Lower lobe of right lung (tissue), 2 donors: Measurements from ENCODE around the gene ANKRD63. TPM values are rescaled to one million over a fixed set of nuclear protein-coding genes. Genes with fewer than 3 reads are reported as not detected.

Source experiments
- ATAC-seq, 2 donors: fragments of 200-7000 bp; cut with Tn5 transposase; one replicate each; pipeline ENCODE4 v1.9.1; 2020 to 2022; ENCODE audit warnings: mild to moderate bottlenecking in 2 of 2, moderate library complexity in 2 of 2
- DNase-seq: peaks from one replicate; pipeline ENCODE4 v3.0.0-alpha.2; 2020
- H3K27ac ChIP-seq: fragments of 200-600 bp; one replicate; pipeline ENCODE4 v1.8.0; 2022
- H3K27me3 ChIP-seq: fragments of 200-600 bp; one replicate; pipeline ENCODE4 v1.8.0; 2022; ENCODE audit warnings: low read depth
- H3K36me3 ChIP-seq: fragments of 200-600 bp; one replicate; pipeline ENCODE4 v1.8.0; 2022; ENCODE audit warnings: mild to moderate bottlenecking
- H3K4me1 ChIP-seq: fragments of 200-600 bp; one replicate; pipeline ENCODE4 v1.8.0; 2022
- H3K4me3 ChIP-seq: fragments of 200-600 bp; one replicate; pipeline ENCODE4 v1.8.0; 2022; ENCODE audit warnings: mild to moderate bottlenecking
- H3K9me3 ChIP-seq: fragments of 200-600 bp; one replicate; pipeline ENCODE4 v1.8.0; 2022
- CTCF ChIP-seq: fragments of 200-600 bp; IDR thresholded peaks from one replicate; pipeline ENCODE4 v1.8.0; 2022; ENCODE audit warnings: antibody characterized with exemption, mild to moderate bottlenecking
- intact Hi-C: fragments of 100-400 bp; cut with DNase I; formaldehyde crosslinking; loops from one replicate; pipeline ENCODE4 v1.11.0; 2022
- total RNA-seq: library from RNA; stranded (reverse); fragmentation: NEBNext Ultra II Directional; extraction: Animal tissue kit (Norgen Biotek cat#: 25700); gene quantifications from one replicate; pipeline ENCODE4 v1.2.1, GENCODE V29; 2021
- donor health status: DM: no; HTN: yes; CAD: no; lungs with severe emphysema.

Gene ANKRD63
- total RNA-seq, 1 donor from 2014 or later, result not detected

GRCh38 chr15:40287505-40287904, 4.6 kb upstream of the ANKRD63 start:
- H3K9me3 ChIP-seq, result no peaks in the 10 kb centered on the region
- no peak overlapping the region for H3K4me3 ChIP-seq
- no peak for ATAC-seq
- H3K27ac ChIP-seq, result no peak overlapping the region
- peaks cover 26% of the 10 kb centered on the region for H3K27me3 ChIP-seq
- peaks cover 23% of the 10 kb centered on the region for H3K36me3 ChIP-seq
- TF ChIP-seq CTCF, result no peak
- DNase-seq, result no peak
- intact Hi-C loops, result no loop called here
- peaks cover 34% of the 10 kb centered on the region for H3K4me1 ChIP-seq

- ATAC-seq (no peak), DNase-seq (no peak)
- Histone ChIP-seq H3K4me3 (no peak overlapping the region), H3K27me3 (peaks cover 26% of the 10 kb centered on the region), H3K9me3 (no peaks in the 10 kb centered on the region), H3K36me3 (peaks cover 16% of the 10 kb centered on the region), H3K4me1 (peaks cover 39% of the 10 kb centered on the region), H3K27ac (no peak overlapping the region)
- no peak for TF ChIP-seq CTCF
- intact Hi-C loops, result no loop called here
Measured at GRCh38 chr15:40286794-40287193, 3.9 kb upstream of the ANKRD63 start.

GRCh38 chr15:40286061-40286532, 3.2 kb upstream of the ANKRD63 start:
- Histone ChIP-seq H3K9me3 (no peaks in the 10 kb centered on the region), H3K27ac (no peak overlapping the region), H3K4me3 (no peak overlapping the region), H3K4me1 (peaks cover 36% of the 10 kb centered on the region), H3K36me3 (peaks cover 10% of the 10 kb centered on the region), H3K27me3 (peaks cover 32% of the 10 kb centered on the region)
- no peak for TF ChIP-seq CTCF
- ATAC-seq, result no peak
- no peak for DNase-seq
- intact Hi-C loops, result no loop called here

- H3K27me3 ChIP-seq, result peaks cover 38% of the 10 kb centered on the region
- H3K4me1 ChIP-seq, result peaks cover 31% of the 10 kb centered on the region
- ATAC-seq (no peak), DNase-seq (no peak)
- intact Hi-C loops, result no loop called here
- H3K9me3 ChIP-seq, result no peaks in the 10 kb centered on the region
- H3K27ac ChIP-seq, result no peak overlapping the region
- no peak for TF ChIP-seq CTCF
- H3K4me3 ChIP-seq, result no peak overlapping the region
- peaks cover 10% of the 10 kb centered on the region for H3K36me3 ChIP-seq
Measured at GRCh38 chr15:40285554-40286011, 2.7 kb upstream of the ANKRD63 start.

- intact Hi-C loops, result no loop called here
- Histone ChIP-seq H3K27me3 (peaks cover 42% of the 10 kb centered on the region), H3K36me3 (peaks cover 10% of the 10 kb centered on the region), H3K4me3 (no peak overlapping the region), H3K27ac (no peak overlapping the region), H3K4me1 (peaks cover 28% of the 10 kb centered on the region), H3K9me3 (no peaks in the 10 kb centered on the region)
- no peak for DNase-seq
- no peak for TF ChIP-seq CTCF
- ATAC-seq, result no peak
Measured at GRCh38 chr15:40285151-40285550, 2.3 kb upstream of the ANKRD63 start.
